Mononuclear cell (primary cell): ENCODE measurements around the gene LLCFC1. TPM values are rescaled to one million over a fixed set of nuclear protein-coding genes. Genes with fewer than 3 reads are reported as not detected.

Experiments used
- H3K27me3 ChIP-seq: 2 replicates; pipeline ENCODE4 v1.6.0; 2011; ENCODE audit warnings: low read length, control low read depth; ENCODE audit not compliant: insufficient read depth
- H3K4me1 ChIP-seq: 2 replicates; pipeline ENCODE4 v1.5.1; 2011; ENCODE audit warnings: mild to moderate bottlenecking, low read length, control low read depth; ENCODE audit not compliant: insufficient read depth
- H3K4me3 ChIP-seq: 2 replicates; pipeline ENCODE4 v1.5.1; 2011; ENCODE audit warnings: mild to moderate bottlenecking, low read length, moderate library complexity
- H3K9me3 ChIP-seq: 2 replicates; pipeline ENCODE4 v1.5.1; 2011; ENCODE audit warnings: low read depth, mild to moderate bottlenecking, control low read depth, low read length
- total RNA-seq: library from RNA; depleted of rRNA; stranded (reverse); fragments of >200 nt; gene quantifications from one replicate; pipeline ENCODE4 v1.2.3, GENCODE V29; 2012

LLCFC1 gene
- total RNA-seq, 1 donor: not detected

GRCh38 chr7:142925413-142925812 lies 13.9 kb upstream of the LLCFC1 start:
- peaks cover 3% of the 10 kb centered on the region for H3K27me3 ChIP-seq

GRCh38 chr7:142927085-142927745 lies 12.1 kb upstream of the LLCFC1 start:
- H3K27me3 ChIP-seq: peaks cover 3% of the 10 kb centered on the region
- no peaks in the 10 kb centered on the region for H3K9me3 ChIP-seq
- H3K4me3 ChIP-seq: no peak overlapping the region
- peaks cover 28% of the 10 kb centered on the region for H3K4me1 ChIP-seq

More at GRCh38 chr7:142925413-142925812, 13.9 kb upstream of the LLCFC1 start:
- Histone ChIP-seq H3K4me1 (peaks cover 28% of the 10 kb centered on the region), H3K9me3 (no peaks in the 10 kb centered on the region), H3K4me3 (no peak overlapping the region)

GRCh38 chr7:142927949-142928348 lies 11.3 kb upstream of the LLCFC1 start:
- H3K9me3 ChIP-seq: no peaks in the 10 kb centered on the region
- H3K4me1 ChIP-seq: peaks cover 28% of the 10 kb centered on the region
- H3K4me3 ChIP-seq: no peak overlapping the region
- H3K27me3 ChIP-seq: peaks cover under 1% of the 10 kb centered on the region

DNA sequence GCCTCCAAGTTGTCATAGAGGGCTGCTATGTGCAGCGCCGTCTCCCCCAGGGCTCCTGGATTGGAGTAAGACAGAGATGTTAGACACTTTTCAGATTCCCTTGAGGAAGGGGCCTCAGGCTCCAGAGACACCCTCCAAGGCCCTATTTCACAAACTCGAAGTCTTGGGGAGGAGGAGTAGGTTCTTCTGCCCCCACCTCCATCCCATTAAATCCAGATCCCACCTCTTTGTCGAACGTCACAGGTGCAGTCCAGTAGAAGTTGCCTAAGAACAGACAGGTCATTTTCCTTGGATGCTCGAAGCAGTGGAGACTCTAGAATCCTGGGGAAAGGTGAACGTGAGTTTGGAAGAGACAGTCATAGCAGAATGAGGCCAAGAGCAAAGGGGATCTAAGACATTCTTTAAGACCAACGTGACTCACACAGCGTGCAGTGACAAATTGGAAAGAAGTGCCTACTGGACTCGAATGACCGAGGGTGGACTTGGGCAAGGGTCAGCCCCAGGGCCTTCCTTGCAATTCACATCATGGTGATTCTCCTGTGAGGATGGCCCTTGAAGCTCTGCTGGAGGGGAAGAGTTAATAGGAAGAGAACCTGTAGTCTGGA lies 9.1 kb upstream of the LLCFC1 start:
- Histone ChIP-seq H3K4me3 (no peak overlapping the region), H3K9me3 (no peaks in the 10 kb centered on the region), H3K27me3 (no peaks in the 10 kb centered on the region), H3K4me1 (peaks cover 28% of the 10 kb centered on the region)

DNA sequence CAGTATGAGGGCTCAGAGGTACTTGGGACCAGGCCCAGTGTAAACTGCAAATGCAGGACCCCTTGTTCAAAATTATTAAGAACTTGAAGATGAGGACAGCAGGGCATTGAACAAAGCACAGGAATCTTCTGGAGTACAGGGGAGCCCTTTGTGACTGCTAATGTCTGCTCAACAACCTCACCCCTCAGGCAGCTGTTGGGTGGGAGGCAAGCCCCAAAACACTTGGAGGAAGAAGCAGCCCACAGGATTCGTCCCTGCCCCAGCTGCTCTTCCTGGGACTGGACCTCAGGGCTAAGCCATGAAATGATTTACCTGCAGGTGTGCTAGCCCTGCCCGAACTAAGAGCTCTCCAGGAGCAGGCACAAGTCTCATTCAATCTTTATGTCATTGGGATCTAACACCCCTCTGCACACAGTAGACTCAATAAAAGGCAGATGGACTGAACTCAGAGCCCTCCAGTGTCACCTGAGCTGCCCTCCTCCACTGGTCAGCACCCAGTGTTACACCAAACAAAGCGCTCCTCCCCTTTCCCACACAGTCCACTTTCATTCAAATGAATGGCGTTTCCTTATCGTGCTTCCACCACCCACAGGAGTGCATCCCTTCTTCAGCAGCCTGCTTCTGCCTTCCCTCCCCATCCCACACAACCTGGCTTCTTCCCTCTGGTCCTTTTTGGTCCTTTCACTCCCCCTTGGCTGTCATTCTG lies 6.7 kb upstream of the LLCFC1 start:
- no peaks in the 10 kb centered on the region for H3K9me3 ChIP-seq
- peaks cover 11% of the 10 kb centered on the region for H3K4me1 ChIP-seq
- H3K4me3 ChIP-seq: no peak overlapping the region
- no peaks in the 10 kb centered on the region for H3K27me3 ChIP-seq

GRCh38 chr7:142933092-142933475 lies 6.2 kb upstream of the LLCFC1 start:
- no peak overlapping the region for H3K4me3 ChIP-seq

DNA sequence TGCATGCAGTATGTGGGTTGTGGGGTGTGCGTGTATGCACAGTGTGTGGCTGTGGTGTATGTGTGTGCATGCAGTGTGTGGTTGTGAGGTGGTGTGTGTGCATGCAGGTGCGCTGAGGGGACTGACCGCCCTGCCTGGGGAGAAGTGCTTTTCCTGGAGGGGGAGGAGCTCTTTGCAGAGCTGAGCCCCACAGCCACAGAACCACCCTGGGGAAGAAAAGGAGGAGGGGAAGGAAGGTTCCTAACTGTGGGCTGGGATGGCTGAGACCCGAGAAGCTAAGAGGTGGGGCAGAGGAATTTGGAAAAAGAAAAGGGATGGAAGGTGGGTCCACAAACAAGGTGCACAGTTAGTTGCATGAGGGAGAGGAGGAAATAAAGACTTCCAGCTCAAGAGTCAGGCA lies 5.7 kb upstream of the LLCFC1 start, which contains the start of gene TRPV5:
Gene TRPV5, minus strand, starts transcription at position 123 of the 400 bp plus-strand sequence. CDS start 287 bp downstream, outside the sequence.
- Histone ChIP-seq H3K4me3 (no peak within 1 kb of the TSS), H3K27me3 (no peaks in the 10 kb centered on the region), H3K4me1 (peaks cover under 1% of the 10 kb centered on the region), H3K9me3 (no peaks in the 10 kb centered on the region)

More at GRCh38 chr7:142933092-142933475, 6.2 kb upstream of the LLCFC1 start:
- no peaks in the 10 kb centered on the region for H3K9me3 ChIP-seq
- peaks cover 6% of the 10 kb centered on the region for H3K4me1 ChIP-seq
- no peaks in the 10 kb centered on the region for H3K27me3 ChIP-seq

DNA sequence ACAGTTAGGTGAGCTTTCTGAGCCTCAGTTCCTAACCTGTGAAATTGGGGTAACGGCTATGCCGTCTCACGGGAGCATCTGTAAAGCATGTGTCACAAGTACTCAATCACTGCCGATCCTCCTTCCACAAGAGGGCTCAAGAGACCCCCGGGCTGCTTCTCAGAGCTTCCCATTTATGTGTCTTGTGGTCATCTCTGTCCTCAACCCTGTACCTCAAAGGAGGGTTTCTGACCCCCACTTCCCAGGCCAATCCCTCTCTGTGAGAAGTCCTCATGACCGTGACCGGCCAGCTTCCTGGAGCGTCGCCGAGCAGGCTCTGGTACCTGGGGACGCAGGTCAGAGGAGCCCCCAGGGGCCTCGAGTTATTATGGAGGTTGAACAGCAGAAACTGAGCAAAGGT lies 5.2 kb upstream of the LLCFC1 start:
- Histone ChIP-seq H3K4me1 (no peaks in the 10 kb centered on the region), H3K4me3 (no peak overlapping the region), H3K9me3 (no peaks in the 10 kb centered on the region), H3K27me3 (no peaks in the 10 kb centered on the region)

DNA sequence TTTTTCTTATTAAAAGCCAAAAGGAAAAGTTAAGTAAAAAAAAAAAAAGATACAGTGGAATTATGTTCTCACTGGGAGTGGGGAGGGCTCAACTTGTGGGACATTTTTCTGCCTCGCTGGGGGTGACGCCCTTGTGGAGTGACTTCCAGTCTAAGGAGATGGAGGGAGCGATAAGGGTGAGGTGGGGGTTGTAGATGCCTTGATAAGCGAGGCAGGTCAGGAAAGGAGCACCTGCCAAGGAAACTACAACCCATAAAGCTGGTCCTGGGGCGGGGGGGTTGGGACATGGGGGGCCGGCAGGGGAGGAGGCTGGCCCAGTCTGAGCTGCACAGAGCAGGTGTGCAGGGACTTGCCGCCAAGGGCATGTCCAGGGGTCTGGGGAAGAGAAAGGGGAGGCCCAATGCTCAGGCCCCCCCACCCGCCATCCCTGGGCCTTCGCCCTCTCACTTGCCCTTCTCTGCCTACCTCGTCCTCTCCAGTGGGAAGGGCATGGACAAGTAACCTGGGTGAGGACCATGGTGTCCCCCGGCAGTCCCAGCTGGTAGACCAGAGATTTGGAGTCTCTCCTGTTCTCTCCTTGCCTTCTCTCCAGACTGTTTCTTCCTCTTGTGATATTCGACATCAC lies 3.2 kb upstream of the LLCFC1 start:
- Histone ChIP-seq H3K4me1 (no peaks in the 10 kb centered on the region), H3K27me3 (no peaks in the 10 kb centered on the region), H3K4me3 (no peak overlapping the region), H3K9me3 (no peaks in the 10 kb centered on the region)

GRCh38 chr7:142938611-142939010 lies 673 bp upstream of the LLCFC1 start:
- Histone ChIP-seq H3K27me3 (no peaks in the 10 kb centered on the region), H3K4me3 (no peak overlapping the region), H3K4me1 (no peaks in the 10 kb centered on the region), H3K9me3 (no peaks in the 10 kb centered on the region)

DNA sequence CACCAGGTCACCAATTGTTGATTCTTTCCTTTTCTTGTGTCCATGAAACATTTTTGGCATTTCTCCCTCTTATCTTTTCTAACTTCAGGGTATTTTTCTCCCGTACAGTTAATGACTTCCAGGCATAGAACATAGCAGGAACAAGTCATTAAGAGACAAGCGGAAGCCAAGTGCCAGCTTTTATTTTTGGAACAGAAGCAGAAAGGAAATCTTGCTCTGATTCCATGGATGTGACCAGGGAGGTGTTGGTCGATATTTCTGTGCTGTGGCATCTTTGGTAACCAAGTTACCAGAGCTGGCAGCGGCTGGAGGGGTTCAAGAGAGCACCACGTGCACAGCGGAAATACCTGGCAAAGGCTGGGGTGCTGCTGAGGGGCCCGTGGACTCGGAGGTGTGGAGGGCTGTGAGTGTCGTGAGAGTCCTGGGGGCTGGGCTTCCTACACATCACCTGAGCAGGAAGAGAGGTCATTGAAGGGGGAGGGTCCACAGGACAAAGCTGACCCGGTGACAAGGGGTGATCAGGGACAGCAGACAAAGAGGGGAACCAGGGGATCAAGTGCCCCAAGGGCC lies 1.8 kb downstream of the LLCFC1 start:
- H3K9me3 ChIP-seq: no peaks in the 10 kb centered on the region
- H3K4me1 ChIP-seq: no peaks in the 10 kb centered on the region
- H3K4me3 ChIP-seq: no peak overlapping the region
- no peaks in the 10 kb centered on the region for H3K27me3 ChIP-seq

GRCh38 chr7:142941541-142941940 lies 2.3 kb downstream of the LLCFC1 start:
- Histone ChIP-seq H3K4me3 (no peak overlapping the region), H3K4me1 (no peaks in the 10 kb centered on the region), H3K27me3 (no peaks in the 10 kb centered on the region), H3K9me3 (no peaks in the 10 kb centered on the region)

GRCh38 chr7:142942746-142943145 lies 3.5 kb downstream of the LLCFC1 start:
- Histone ChIP-seq H3K27me3 (no peaks in the 10 kb centered on the region), H3K9me3 (no peaks in the 10 kb centered on the region), H3K4me3 (no peak overlapping the region), H3K4me1 (no peaks in the 10 kb centered on the region)

- no peaks in the 10 kb centered on the region for H3K9me3 ChIP-seq
- H3K4me1 ChIP-seq: no peaks in the 10 kb centered on the region
- H3K4me3 ChIP-seq: no peak overlapping the region
- H3K27me3 ChIP-seq: no peaks in the 10 kb centered on the region
Observed at GRCh38 chr7:142943706-142944268, 4.5 kb downstream of the LLCFC1 start.
